Endodermal cell (in vitro differentiated cells): ENCODE results near the gene ATP8B4. TPM values are rescaled to one million over a fixed set of nuclear protein-coding genes. Genes with fewer than 3 reads are reported as not detected.

Experiments
- DNase-seq: peaks from one replicate; pipeline ENCODE4 v3.0.0-alpha.2; 2017
- H3K27ac ChIP-seq: 2 replicates; pipeline ENCODE4 v1.5.1; 2013; ENCODE audit warnings: mild to moderate bottlenecking, low read depth, low read length, moderate library complexity
- H3K27me3 ChIP-seq: 2 replicates; pipeline ENCODE4 v1.6.1; 2013; ENCODE audit warnings: mild to moderate bottlenecking, low read length, moderate library complexity; ENCODE audit not compliant: insufficient read depth, control insufficient read depth, poor library complexity, severe bottlenecking
- H3K36me3 ChIP-seq: 2 replicates; pipeline ENCODE4 v1.7.0; 2013; ENCODE audit warnings: mild to moderate bottlenecking, low read length, moderate library complexity; ENCODE audit not compliant: control insufficient read depth, insufficient read depth
- H3K4me1 ChIP-seq: one replicate; pipeline ENCODE4 v1.7.0; 2013; ENCODE audit warnings: low read length; ENCODE audit not compliant: control insufficient read depth, insufficient read depth
- H3K4me3 ChIP-seq: 2 replicates; pipeline ENCODE4 v1.5.1; 2013; ENCODE audit warnings: mild to moderate bottlenecking, low read length, moderate library complexity
- H3K9ac ChIP-seq: 2 replicates; pipeline ENCODE4 v1.6.1; 2013; ENCODE audit warnings: mild to moderate bottlenecking, low read length, moderate library complexity; ENCODE audit not compliant: poor library complexity, severe bottlenecking; ENCODE audit errors: extremely low read depth
- H3K9me3 ChIP-seq: 2 replicates; pipeline ENCODE4 v1.6.1; 2013; ENCODE audit warnings: mild to moderate bottlenecking, low read length, moderate library complexity; ENCODE audit not compliant: control insufficient read depth
- H3K27ac Mint-ChIP-seq: 2 replicates; pipeline ENCODE4 v1.8.0; 2020; ENCODE audit warnings: mixed read lengths
- H3K27me3 Mint-ChIP-seq: 2 replicates; pipeline ENCODE4 v1.8.0; 2021; ENCODE audit warnings: mild to moderate bottlenecking, mixed read lengths; ENCODE audit not compliant: insufficient read depth
- H3K36me3 Mint-ChIP-seq: 2 replicates; pipeline ENCODE4 v1.8.0; 2020; ENCODE audit warnings: low read depth, mixed read lengths
- H3K4me1 Mint-ChIP-seq: 2 replicates; pipeline ENCODE4 v1.8.0; 2020; ENCODE audit warnings: mixed read lengths
- H3K4me3 Mint-ChIP-seq: 2 replicates; pipeline ENCODE4 v1.8.0; 2020; ENCODE audit warnings: mild to moderate bottlenecking, moderate library complexity, mixed read lengths
- H3K9me3 Mint-ChIP-seq: 2 replicates; pipeline ENCODE4 v1.8.0; 2020; ENCODE audit warnings: mild to moderate bottlenecking, mixed read lengths
- CTCF ChIP-seq: fragments of 200-600 bp; sonication (generic); conservative IDR thresholded peaks from 2 replicates; pipeline ENCODE4 v1.5.0; 2021; ENCODE audit warnings: antibody characterized with exemption, mild to moderate bottlenecking
- WGBS, 2 experiments: methylation state at CpG; one replicate each; pipeline versions ENCODE4 v1.1.5 to v1.1.7; 2013; ENCODE audit warnings: missing lambda C conversion rate in 2 of 2, mixed read lengths in 1 of 2; ENCODE audit not compliant: insufficient coverage in 1 of 2, insufficient read length in 1 of 2; 5-methylcytosine and 5-hydroxymethylcytosine counted together
- total RNA-seq, 2 donors: library from RNA; stranded (reverse); fragmentation: NEBNext Ultra II Directional in 1 of 2; extraction: Animal tissue kit (Norgen Biotek cat#: 25700) in 1 of 2; gene quantifications; 2 replicates in 1 of 2; 3 replicates in 1 of 2; pipeline ENCODE4 v1.2.1, GENCODE V29; 2021

Gene ATP8B4
- total RNA-seq, 2 donors from 2014 or later = 0.64 to 0.95 TPM

- Histone ChIP-seq H3K9ac (no peak overlapping the region), H3K4me1 (no peaks in the 10 kb centered on the region), H3K27me3 (no peaks in the 10 kb centered on the region), H3K27ac (no peak overlapping the region), H3K9me3 (peaks cover 7% of the 10 kb centered on the region), H3K4me3 (no peak overlapping the region), H3K36me3 (no peaks in the 10 kb centered on the region)
- H3K36me3 Mint-ChIP-seq = no peaks in the 10 kb centered on the region
- TF ChIP-seq CTCF = no peak
- peaks cover 2% of the 10 kb centered on the region for H3K4me1 Mint-ChIP-seq
- no peak overlapping the region for H3K27ac Mint-ChIP-seq
- no peaks in the 10 kb centered on the region for H3K27me3 Mint-ChIP-seq
- H3K4me3 Mint-ChIP-seq = no peak overlapping the region
- WGBS, 2 experiments = 94% methylated on average over 1 of the region's 1 CpG; no CpG with 5 or more reads in 1 of the 2 experiments
- peaks cover 2% of the 10 kb centered on the region for H3K9me3 Mint-ChIP-seq
- no peak for DNase-seq
Observed at GRCh38 chr15:49827311-49827710, 291.7 kb downstream of the ATP8B4 start.

- H3K27me3 Mint-ChIP-seq = no peaks in the 10 kb centered on the region
- H3K4me3 ChIP-seq = no peak overlapping the region
Observed at GRCh38 chr15:49826640-49827234, 292.3 kb downstream of the ATP8B4 start.

GRCh38 chr15:49824775-49825099, 294.3 kb downstream of the ATP8B4 start:
- no peaks in the 10 kb centered on the region for H3K36me3 Mint-ChIP-seq
- H3K36me3 ChIP-seq = no peaks in the 10 kb centered on the region
- no peak overlapping the region for H3K27ac Mint-ChIP-seq
- no peak overlapping the region for H3K9ac ChIP-seq
- no peaks in the 10 kb centered on the region for H3K4me1 ChIP-seq
- no peaks in the 10 kb centered on the region for H3K27me3 Mint-ChIP-seq
- DNase-seq = no peak
- H3K4me3 Mint-ChIP-seq = no peak overlapping the region
- peaks cover 7% of the 10 kb centered on the region for H3K9me3 ChIP-seq
- no peak overlapping the region for H3K27ac ChIP-seq
- H3K4me1 Mint-ChIP-seq = no peaks in the 10 kb centered on the region
- H3K4me3 ChIP-seq = no peak overlapping the region
- no peaks in the 10 kb centered on the region for H3K27me3 ChIP-seq
- TF ChIP-seq CTCF = no peak
- H3K9me3 Mint-ChIP-seq = peaks cover 2% of the 10 kb centered on the region

More at GRCh38 chr15:49826640-49827234, 292.3 kb downstream of the ATP8B4 start:
- Histone ChIP-seq H3K27ac (no peak overlapping the region), H3K9ac (no peak overlapping the region), H3K27me3 (no peaks in the 10 kb centered on the region), H3K4me1 (no peaks in the 10 kb centered on the region), H3K9me3 (peaks cover 7% of the 10 kb centered on the region), H3K36me3 (no peaks in the 10 kb centered on the region)
- H3K9me3 Mint-ChIP-seq = peaks cover 2% of the 10 kb centered on the region
- H3K27ac Mint-ChIP-seq = no peak overlapping the region
- no peaks in the 10 kb centered on the region for H3K4me1 Mint-ChIP-seq
- TF ChIP-seq CTCF = no peak
- DNase-seq = no peak
- no peaks in the 10 kb centered on the region for H3K36me3 Mint-ChIP-seq
- no peak overlapping the region for H3K4me3 Mint-ChIP-seq
